Trophoblast cell (in vitro differentiated cells and primary cell): ENCODE measurements around the gene ARHGAP8.

Experiments
- DNase-seq, 2 donors: peaks; one replicate each; pipeline ENCODE4 v3.0.0-alpha.2; 2016
- H2AFZ ChIP-seq: 2 replicates; pipeline ENCODE4 v1.6.1; 2013; ENCODE audit warnings: low read length, moderate library complexity, mild to moderate bottlenecking; ENCODE audit not compliant: insufficient read depth, poor library complexity
- H2AK5ac ChIP-seq: 2 replicates; pipeline ENCODE4 v1.6.1; 2013; ENCODE audit warnings: mild to moderate bottlenecking, low read length
- H2BK120ac ChIP-seq: 2 replicates; pipeline ENCODE4 v1.6.1; 2013; ENCODE audit warnings: low read length, mild to moderate bottlenecking, moderate library complexity; ENCODE audit not compliant: insufficient read depth, poor library complexity
- H2BK12ac ChIP-seq: 2 replicates; pipeline ENCODE4 v1.6.1; 2013; ENCODE audit warnings: mild to moderate bottlenecking, low read length, moderate library complexity
- H2BK5ac ChIP-seq: 2 replicates; pipeline ENCODE4 v1.6.1; 2013; ENCODE audit warnings: low read length, low read depth, moderate library complexity, mild to moderate bottlenecking; ENCODE audit not compliant: poor library complexity
- H3K14ac ChIP-seq: 2 replicates; pipeline ENCODE4 v1.6.1; 2013; ENCODE audit warnings: mild to moderate bottlenecking, low read length
- H3K18ac ChIP-seq: 2 replicates; pipeline ENCODE4 v1.6.1; 2013; ENCODE audit warnings: mild to moderate bottlenecking, low read length
- H3K23ac ChIP-seq: 2 replicates; pipeline ENCODE4 v1.6.1; 2013; ENCODE audit warnings: low read length
- H3K27ac ChIP-seq: 2 replicates; pipeline ENCODE4 v1.5.1; 2013; ENCODE audit warnings: low read depth, mild to moderate bottlenecking, inconsistent platforms, low read length, moderate library complexity
- H3K27me3 ChIP-seq: 2 replicates; pipeline ENCODE4 v1.6.1; 2013; ENCODE audit warnings: inconsistent platforms, mild to moderate bottlenecking, low read length, moderate library complexity; ENCODE audit not compliant: insufficient read depth
- H3K36me3 ChIP-seq, 2 experiments: 1 replicate in 1 of 2; 2 replicates in 1 of 2; pipeline ENCODE4 v1.6.1; 2013; ENCODE audit warnings: low read length in 2 of 2, mild to moderate bottlenecking in 2 of 2, moderate library complexity in 1 of 2; ENCODE audit not compliant: insufficient read depth in 2 of 2, control insufficient read depth in 1 of 2
- H3K4ac ChIP-seq: 2 replicates; pipeline ENCODE4 v1.6.1; 2013; ENCODE audit warnings: low read depth, mild to moderate bottlenecking, low read length, moderate library complexity
- H3K4me1 ChIP-seq, 2 experiments: 1 replicate in 1 of 2; 2 replicates in 1 of 2; pipeline ENCODE4 v1.6.1; 2013; ENCODE audit warnings: low read length in 2 of 2, mild to moderate bottlenecking in 2 of 2, moderate library complexity in 1 of 2; ENCODE audit not compliant: insufficient read depth in 2 of 2, control insufficient read depth in 1 of 2
- H3K4me2 ChIP-seq: 2 replicates; pipeline ENCODE4 v1.6.1; 2013; ENCODE audit warnings: inconsistent platforms, mild to moderate bottlenecking, low read length, moderate library complexity
- H3K4me3 ChIP-seq: 2 replicates; pipeline ENCODE4 v1.5.1; 2013; ENCODE audit warnings: mild to moderate bottlenecking, low read depth, low read length, inconsistent platforms
- H3K79me1 ChIP-seq: one replicate; pipeline ENCODE4 v1.6.1; 2013; ENCODE audit warnings: low read length
- H3K79me2 ChIP-seq: 2 replicates; pipeline ENCODE4 v1.6.1; 2013; ENCODE audit warnings: low read length, mild to moderate bottlenecking; ENCODE audit not compliant: control insufficient read depth, insufficient read depth, poor library complexity
- H3K9ac ChIP-seq: 2 replicates; pipeline ENCODE4 v1.6.1; 2013; ENCODE audit warnings: mild to moderate bottlenecking, low read length
- H3K9me3 ChIP-seq: 2 replicates; pipeline ENCODE4 v1.6.1; 2013; ENCODE audit warnings: low read depth, mild to moderate bottlenecking, control low read depth, inconsistent platforms, low read length; ENCODE audit not compliant: insufficient read depth
- H4K12ac ChIP-seq: 2 replicates; pipeline ENCODE4 v1.6.1; 2013; ENCODE audit warnings: low read depth, mild to moderate bottlenecking, low read length, moderate library complexity
- H4K8ac ChIP-seq: 2 replicates; pipeline ENCODE4 v1.6.1; 2013; ENCODE audit warnings: low read depth, mild to moderate bottlenecking, low read length, moderate library complexity
- H4K91ac ChIP-seq: one replicate; pipeline ENCODE4 v1.6.1; 2013; ENCODE audit warnings: low read depth, mild to moderate bottlenecking, low read length, moderate library complexity
- WGBS: extraction: QIAGEN DNeasy Blood & Tissue Kit; methylation state at CpG from one replicate; pipeline ENCODE4 v1.1.7; 2013; ENCODE audit warnings: missing lambda C conversion rate; ENCODE audit not compliant: insufficient read length, insufficient coverage; ENCODE audit errors: extremely low coverage; 5-methylcytosine and 5-hydroxymethylcytosine counted together

ARHGAP8 gene

DNA sequence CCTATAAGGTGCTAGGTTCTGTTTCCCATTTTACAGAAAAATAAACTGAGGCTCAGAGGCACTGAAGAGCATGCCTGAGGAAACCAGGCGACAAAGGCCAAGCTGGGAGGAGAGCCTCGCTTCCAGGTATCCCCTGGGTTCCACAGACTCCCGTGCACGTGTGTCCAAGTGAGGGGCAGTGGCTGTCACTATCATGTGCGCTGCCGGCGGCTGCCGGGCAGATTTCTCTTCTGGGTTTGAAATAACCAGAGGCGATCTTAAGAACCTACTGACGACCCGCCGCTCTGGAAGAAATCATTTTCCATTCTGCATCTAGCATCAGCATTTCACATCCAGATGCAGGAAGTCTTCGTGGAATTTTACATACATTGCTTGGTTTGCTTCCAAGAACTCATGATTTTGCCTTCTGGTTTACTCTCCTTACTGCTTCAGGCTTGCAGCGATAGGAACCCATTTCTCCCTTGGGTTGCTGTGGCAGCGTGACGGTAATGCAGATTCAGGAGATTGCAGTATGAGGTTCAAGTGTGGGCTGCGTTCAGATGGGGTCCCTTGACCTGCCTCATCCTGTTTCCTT is 28.6 kb downstream of the ARHGAP8 start:
- no peak overlapping the region for H3K27ac ChIP-seq
- H2BK12ac ChIP-seq, result no peak overlapping the region
- H3K14ac ChIP-seq, result no peak overlapping the region
- no peak overlapping the region for H3K4me3 ChIP-seq
- H3K23ac ChIP-seq, result no peak overlapping the region
- DNase-seq, result no peak
- no peak overlapping the region for H2BK5ac ChIP-seq
- no peak overlapping the region for H4K91ac ChIP-seq
- no peak overlapping the region for H2AK5ac ChIP-seq
- no peak overlapping the region for H2BK120ac ChIP-seq
- no peak overlapping the region for H3K4ac ChIP-seq
- WGBS, result no CpG with 5 or more reads among the region's 17 CpGs
- no peak overlapping the region for H3K18ac ChIP-seq
- no peaks in the 10 kb centered on the region for H3K27me3 ChIP-seq
- H3K4me2 ChIP-seq, result no peak overlapping the region
- no peaks in the 10 kb centered on the region for H3K79me1 ChIP-seq
- H3K9ac ChIP-seq, result no peak overlapping the region
- H3K9me3 ChIP-seq, result peaks cover 2% of the 10 kb centered on the region
- no peak overlapping the region for H4K8ac ChIP-seq
- H4K12ac ChIP-seq, result no peak overlapping the region
- no peak overlapping the region for H2AFZ ChIP-seq
- H3K36me3 ChIP-seq, result peaks cover 4 to 6% of the 10 kb centered on the region in 2 experiments
- peaks cover 0 to 3% of the 10 kb centered on the region in 2 experiments for H3K4me1 ChIP-seq
- H3K79me2 ChIP-seq, result peaks cover 4% of the 10 kb centered on the region

DNA sequence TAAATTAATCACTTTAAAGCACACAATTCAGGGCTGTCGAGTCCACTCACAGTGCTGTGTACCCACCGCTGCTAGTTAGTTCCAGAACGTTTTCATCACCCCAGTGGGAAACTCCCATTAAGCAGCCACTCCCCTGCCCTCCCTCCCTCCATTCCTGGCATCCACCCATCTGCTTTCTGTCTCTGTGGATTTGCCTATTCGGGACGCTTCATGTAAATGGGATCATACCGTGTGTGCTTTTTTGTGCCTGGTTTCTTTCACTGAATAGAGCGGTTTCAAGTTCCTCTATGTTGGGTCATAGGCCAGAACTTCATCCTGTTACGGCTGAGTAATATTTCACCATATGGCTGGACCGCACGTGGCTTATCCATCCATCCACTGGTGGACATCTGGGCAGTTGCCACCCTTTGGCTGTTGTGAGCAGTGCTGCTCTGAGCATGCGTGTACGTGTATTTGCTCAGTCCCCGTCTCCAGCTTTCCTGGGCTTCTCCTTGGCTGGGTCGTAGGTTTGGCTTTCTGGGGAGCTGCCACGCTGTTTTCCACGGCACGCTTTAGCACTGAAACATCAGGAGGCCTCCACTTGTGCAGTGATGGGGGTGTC is 30.1 kb downstream of the ARHGAP8 start:
- Histone ChIP-seq H2BK12ac (no peak overlapping the region), H3K79me1 (no peaks in the 10 kb centered on the region), H4K91ac (no peak overlapping the region), H3K27ac (no peak overlapping the region), H3K4me2 (no peak overlapping the region), H3K79me2 (peaks cover 4% of the 10 kb centered on the region), H2BK5ac (no peak overlapping the region), H4K8ac (no peak overlapping the region), H2AK5ac (no peak overlapping the region), H3K9ac (no peak overlapping the region), H3K23ac (no peak overlapping the region), H3K4ac (no peak overlapping the region), H3K36me3 (peaks cover 8 to 16% of the 10 kb centered on the region in 2 experiments), H3K18ac (no peak overlapping the region), H2AFZ (no peak overlapping the region), H3K14ac (no peak overlapping the region), H2BK120ac (no peak overlapping the region), H3K9me3 (peaks cover 2% of the 10 kb centered on the region), H3K4me1 (no peaks in the 10 kb centered on the region), H3K27me3 (no peaks in the 10 kb centered on the region), H4K12ac (no peak overlapping the region), H3K4me3 (no peak overlapping the region)
- no peak for DNase-seq
- WGBS, result no CpG with 5 or more reads among the region's 17 CpGs

- no peak overlapping the region for H2AK5ac ChIP-seq
- H3K27me3 ChIP-seq, result no peaks in the 10 kb centered on the region
- H3K9me3 ChIP-seq, result peaks cover 2% of the 10 kb centered on the region
- H3K4me1 ChIP-seq, result no peaks in the 10 kb centered on the region
- no peak overlapping the region for H2BK5ac ChIP-seq
- no peak overlapping the region for H4K91ac ChIP-seq
- WGBS, result no CpG with 5 or more reads among the region's 10 CpGs
- no peak overlapping the region for H3K14ac ChIP-seq
- no peak overlapping the region for H2AFZ ChIP-seq
- H3K18ac ChIP-seq, result no peak overlapping the region
- no peak overlapping the region for H3K4me3 ChIP-seq
- peaks cover 10 to 17% of the 10 kb centered on the region in 2 experiments for H3K36me3 ChIP-seq
- no peak overlapping the region for H3K23ac ChIP-seq
- no peak for DNase-seq
- no peak overlapping the region for H3K4ac ChIP-seq
- H3K27ac ChIP-seq, result no peak overlapping the region
- peaks cover 4% of the 10 kb centered on the region for H3K79me2 ChIP-seq
- H3K9ac ChIP-seq, result no peak overlapping the region
- no peak overlapping the region for H4K12ac ChIP-seq
- H2BK120ac ChIP-seq, result no peak overlapping the region
- H4K8ac ChIP-seq, result no peak overlapping the region
- no peaks in the 10 kb centered on the region for H3K79me1 ChIP-seq
- no peak overlapping the region for H3K4me2 ChIP-seq
- no peak overlapping the region for H2BK12ac ChIP-seq
Observed at GRCh38 chr22:44783091-44783490, 30.7 kb downstream of the ARHGAP8 start.

DNA sequence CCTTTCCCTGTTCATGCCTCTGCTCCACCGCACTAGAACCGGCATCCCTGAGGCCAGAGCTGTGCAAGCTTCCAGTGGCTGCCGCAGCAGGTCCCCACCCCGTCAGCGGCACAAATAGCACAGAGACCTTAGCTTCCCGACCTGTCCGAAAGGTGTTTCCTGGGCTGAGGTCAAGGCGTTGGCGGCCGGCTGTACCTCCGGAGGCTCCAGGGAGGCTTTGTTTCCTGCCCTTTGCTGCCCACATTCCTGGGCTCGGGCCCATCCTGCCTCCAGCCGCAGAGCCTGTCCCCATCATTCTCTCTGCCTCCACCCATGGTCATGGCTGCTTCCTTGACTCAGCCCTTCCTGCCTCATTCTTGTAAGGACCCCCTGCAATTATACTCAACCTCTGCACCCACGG is 31.2 kb downstream of the ARHGAP8 start:
- no peak overlapping the region for H2AFZ ChIP-seq
- no peaks in the 10 kb centered on the region for H3K27me3 ChIP-seq
- H2AK5ac ChIP-seq, result no peak overlapping the region
- no peak overlapping the region for H3K27ac ChIP-seq
- peaks cover 10 to 17% of the 10 kb centered on the region in 2 experiments for H3K36me3 ChIP-seq
- no peak overlapping the region for H2BK120ac ChIP-seq
- no peak overlapping the region for H3K4me2 ChIP-seq
- peaks cover 2% of the 10 kb centered on the region for H3K9me3 ChIP-seq
- no peak overlapping the region for H3K18ac ChIP-seq
- H3K9ac ChIP-seq, result no peak overlapping the region
- no CpG with 5 or more reads among the region's 14 CpGs for WGBS
- H4K91ac ChIP-seq, result no peak overlapping the region
- no peak overlapping the region for H2BK5ac ChIP-seq
- no peak for DNase-seq
- no peak overlapping the region for H2BK12ac ChIP-seq
- no peak overlapping the region for H4K8ac ChIP-seq
- no peaks in the 10 kb centered on the region for H3K79me1 ChIP-seq
- no peaks in the 10 kb centered on the region for H3K4me1 ChIP-seq
- H3K23ac ChIP-seq, result no peak overlapping the region
- H3K4ac ChIP-seq, result no peak overlapping the region
- no peak overlapping the region for H3K4me3 ChIP-seq
- H3K79me2 ChIP-seq, result peaks cover 4% of the 10 kb centered on the region
- H3K14ac ChIP-seq, result no peak overlapping the region
- H4K12ac ChIP-seq, result no peak overlapping the region
